Stimulated activated CD4-positive, alpha-beta T cell treated with anti-CD3 and anti-CD28 coated beads, TNF-alpha, amount 100 ng/mL, for 4 hours (primary cell): Measurements from ENCODE around the gene PLA2G4B.

Experiments used
- DNase-seq, 3 experiments: peaks; one replicate each; pipeline ENCODE4 v3.0.0-alpha.2; 2020; ENCODE audit warnings: low read depth in 3 of 3

The PLA2G4B gene

GRCh38 chr15:41838400-41838897 lies at the start of gene PLA2G4B:
PLA2G4B (plus strand) TSS chr15:41838847; CDS start chr15:41838914, 67 bp downstream.
- no peak for DNase-seq

GRCh38 chr15:41789236-41789635 lies 49.4 kb upstream of the PLA2G4B start:
- no peak for DNase-seq

GRCh38 chr15:41789662-41790061 lies 49.0 kb upstream of the PLA2G4B start:
- no peak for DNase-seq

GRCh38 chr15:41790169-41790568 lies 48.5 kb upstream of the PLA2G4B start:
- DNase-seq, result no peak

GRCh38 chr15:41790756-41791546 lies 47.7 kb upstream of the PLA2G4B start:
- DNase-seq, result no peak

- no peak for DNase-seq
These were observed 47.1 kb upstream of the PLA2G4B start for GRCh38 chr15:41791547-41791937.

- no peak for DNase-seq
These were observed 46.5 kb upstream of the PLA2G4B start for GRCh38 chr15:41792000-41792637.

- no peak for DNase-seq
These were observed 44.6 kb upstream of the PLA2G4B start for GRCh38 chr15:41794081-41794480.

- no peak for DNase-seq
These were observed 42.4 kb upstream of the PLA2G4B start for GRCh38 chr15:41795996-41796856.

- DNase-seq, result no peak
These were observed 41.3 kb upstream of the PLA2G4B start for GRCh38 chr15:41797201-41797944.

GRCh38 chr15:41798607-41799487 lies 39.8 kb upstream of the PLA2G4B start:
- DNase-seq, result no peak

GRCh38 chr15:41799488-41799805 lies 39.2 kb upstream of the PLA2G4B start:
- DNase-seq, result no peak

GRCh38 chr15:41801185-41801584 lies 37.5 kb upstream of the PLA2G4B start:
- no peak for DNase-seq

GRCh38 chr15:41801850-41802455 lies 36.7 kb upstream of the PLA2G4B start:
- DNase-seq, result no peak

GRCh38 chr15:41804361-41804760 lies 34.3 kb upstream of the PLA2G4B start:
- DNase-seq, result no peak

- DNase-seq, result no peak
These were observed 33.6 kb upstream of the PLA2G4B start for GRCh38 chr15:41804916-41805666.

GRCh38 chr15:41805711-41806110 lies 32.9 kb upstream of the PLA2G4B start:
- DNase-seq, result no peak

- no peak for DNase-seq
These were observed 32.1 kb upstream of the PLA2G4B start for GRCh38 chr15:41806291-41807181.
